ENCODE results near the gene TNF. TPM values are rescaled to one million over a fixed set of nuclear protein-coding genes. Genes with fewer than 3 reads are reported as not detected.
A peak's percentile ranks its signal among the peaks of the same experiment; 100 is the strongest.

Gene TNF
- total and polyA plus RNA-seq, 2 of the 13 experiments (the other 11 are each of a cell fraction or from before 2014, with no cell fraction given): not detected

GRCh38 chr6:31531771-31532643, 43.4 kb upstream of the TNF start (continued):
- no peak for TF ChIP-seq ZNF770 (CRISPR knock-in tag; IDR thresholded peaks at IDR 0.05)
- no peak for TF ChIP-seq ZFY (CRISPR knock-in tag; IDR thresholded peaks at IDR 0.05)
- no peak for TF ChIP-seq HBP1 (CRISPR knock-in tag; IDR thresholded peaks at IDR 0.05; ENCODE audit: low read depth)
- TF ChIP-seq ZNF441 (CRISPR knock-in tag; IDR thresholded peaks at IDR 0.05; ENCODE audit: borderline replicate concordance): no peak
- TF ChIP-seq FIP1L1 (IDR thresholded peaks at IDR 0.05; ENCODE audit: borderline replicate concordance, insufficient read depth, low read depth, low read length): no peak
- TF ChIP-seq RBM22 (optimal IDR thresholded peaks at IDR 0.05; ENCODE audit: low read length): peak; percentile 80
- no peak for TF ChIP-seq YEATS4 (CRISPR knock-in tag; IDR thresholded peaks at IDR 0.05; ENCODE audit: borderline replicate concordance)
- TF ChIP-seq TSC22D2 (CRISPR knock-in tag; IDR thresholded peaks at IDR 0.05; ENCODE audit: borderline replicate concordance): no peak
- TF ChIP-seq NCOR1 (IDR thresholded peaks at IDR 0.05; ENCODE audit: borderline replicate concordance, low read length): no peak
- no peak for TF ChIP-seq AKAP8 (CRISPR knock-in tag; IDR thresholded peaks at IDR 0.05)
- no peak for TF ChIP-seq MAFK (conservative IDR thresholded peaks at IDR 0.05 in 1 of 2, IDR thresholded peaks at IDR 0.05 in 1 of 2; ENCODE audit: low read length in 2 of 2)
- no peak for TF ChIP-seq ZNF318 (CRISPR knock-in tag; IDR thresholded peaks at IDR 0.05)
- TF ChIP-seq SALL2 (CRISPR knock-in tag; IDR thresholded peaks at IDR 0.05): no peak
- no peak for TF ChIP-seq ZFP36L2 (CRISPR knock-in tag; IDR thresholded peaks at IDR 0.05)
- TF ChIP-seq ZNF296 (CRISPR knock-in tag; conservative IDR thresholded peaks at IDR 0.05): no peak
